ENCODE results near the gene AURKB. TPM values are rescaled to one million over a fixed set of nuclear protein-coding genes. Genes with fewer than 3 reads are reported as not detected.

AURKB gene
- total and polyA plus RNA-seq, 2 of the 13 experiments (the other 11 are each of a cell fraction or from before 2014, with no cell fraction given) = 29.5 to 75.3 TPM

DNA sequence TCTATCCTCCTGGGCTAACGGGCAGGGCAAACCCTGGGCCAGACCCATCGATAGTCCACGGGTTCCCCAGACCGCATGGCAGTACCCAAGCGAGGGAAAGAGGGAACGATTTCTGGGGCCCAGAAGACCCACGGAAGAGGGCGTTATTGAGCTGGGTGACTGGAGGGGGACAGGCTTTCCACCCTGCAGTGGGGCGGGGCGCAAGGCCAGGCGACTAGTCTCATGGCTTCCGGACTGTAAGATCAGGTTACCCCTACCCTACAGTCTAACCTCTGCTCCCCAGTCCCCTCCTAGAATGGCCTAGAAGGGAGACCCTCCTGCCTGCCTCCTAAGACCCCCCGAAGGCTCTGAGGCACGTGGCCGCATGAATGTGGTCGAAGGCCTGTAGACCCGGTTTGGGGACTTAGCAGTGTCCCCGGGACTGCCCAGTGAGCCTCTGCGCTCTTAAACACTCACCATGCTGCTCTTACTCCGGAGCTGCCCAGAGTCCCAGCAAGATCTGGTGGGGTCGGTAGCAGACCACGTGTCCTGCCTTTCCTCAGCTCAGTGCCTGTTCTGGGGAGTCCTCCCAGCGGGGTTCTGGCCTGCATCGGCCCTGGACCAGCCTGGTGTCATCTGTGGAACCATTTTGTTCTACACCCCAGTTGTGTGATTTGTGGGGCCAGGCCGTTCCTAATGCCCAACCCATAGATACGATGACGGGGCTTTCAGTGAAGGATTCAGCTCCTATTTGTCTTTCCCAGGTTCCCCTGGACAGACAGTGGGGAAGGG, 13.2 kb upstream of the AURKB start (continued):
- TF ChIP-seq, protein P1, sequence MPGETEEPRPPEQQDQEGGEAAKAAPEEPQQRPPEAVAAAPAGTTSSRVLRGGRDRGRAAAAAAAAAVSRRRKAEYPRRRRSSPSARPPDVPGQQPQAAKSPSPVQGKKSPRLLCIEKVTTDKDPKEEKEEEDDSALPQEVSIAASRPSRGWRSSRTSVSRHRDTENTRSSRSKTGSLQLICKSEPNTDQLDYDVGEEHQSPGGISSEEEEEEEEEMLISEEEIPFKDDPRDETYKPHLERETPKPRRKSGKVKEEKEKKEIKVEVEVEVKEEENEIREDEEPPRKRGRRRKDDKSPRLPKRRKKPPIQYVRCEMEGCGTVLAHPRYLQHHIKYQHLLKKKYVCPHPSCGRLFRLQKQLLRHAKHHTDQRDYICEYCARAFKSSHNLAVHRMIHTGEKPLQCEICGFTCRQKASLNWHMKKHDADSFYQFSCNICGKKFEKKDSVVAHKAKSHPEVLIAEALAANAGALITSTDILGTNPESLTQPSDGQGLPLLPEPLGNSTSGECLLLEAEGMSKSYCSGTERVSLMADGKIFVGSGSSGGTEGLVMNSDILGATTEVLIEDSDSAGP (CRISPR knock-in tag; IDR thresholded peaks at IDR 0.05; ENCODE audit: borderline replicate concordance) = peak; percentile 64; the same call in 1 of the 2 replicates
- TF ChIP-seq SALL2 (CRISPR knock-in tag; IDR thresholded peaks at IDR 0.05) = 0 out of 2 replicates have a peak, but pooled peaks have one; percentile 15
- TF ChIP-seq, protein P2, sequence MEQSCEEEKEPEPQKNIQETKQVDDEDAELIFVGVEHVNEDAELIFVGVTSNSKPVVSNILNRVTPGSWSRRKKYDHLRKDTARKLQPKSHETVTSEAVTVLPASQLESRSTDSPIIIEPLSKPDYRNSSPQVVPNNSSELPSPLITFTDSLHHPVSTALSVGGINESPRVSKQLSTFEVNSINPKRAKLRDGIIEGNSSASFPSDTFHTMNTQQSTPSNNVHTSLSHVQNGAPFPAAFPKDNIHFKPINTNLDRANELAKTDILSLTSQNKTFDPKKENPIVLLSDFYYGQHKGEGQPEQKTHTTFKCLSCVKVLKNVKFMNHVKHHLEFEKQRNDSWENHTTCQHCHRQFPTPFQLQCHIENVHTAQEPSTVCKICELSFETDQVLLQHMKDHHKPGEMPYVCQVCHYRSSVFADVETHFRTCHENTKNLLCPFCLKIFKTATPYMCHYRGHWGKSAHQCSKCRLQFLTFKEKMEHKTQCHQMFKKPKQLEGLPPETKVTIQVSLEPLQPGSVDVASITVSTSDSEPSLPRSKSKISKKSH (CRISPR knock-in tag; IDR thresholded peaks at IDR 0.05; ENCODE audit: borderline replicate concordance) = 0 out of 2 replicates have a peak, but pooled peaks have one; percentile 3
- TF ChIP-seq MXD4 (CRISPR knock-in tag; IDR thresholded peaks at IDR 0.05) = no peak; the same call in 1 of the 2 replicates
- TF ChIP-seq ZNF816 (CRISPR knock-in tag; IDR thresholded peaks at IDR 0.05; ENCODE audit: borderline replicate concordance) = 0 out of 2 replicates have a peak, but pooled peaks have one; percentile 31
- no peak for TF ChIP-seq CHD4 (IDR thresholded peaks at IDR 0.05; ENCODE audit: borderline replicate concordance, low read length)
- no peak for TF ChIP-seq TBL1XR1 (IDR thresholded peaks at IDR 0.05; ENCODE audit: borderline replicate concordance, low read length, partially characterized antibody)
- TF ChIP-seq, protein P3, sequence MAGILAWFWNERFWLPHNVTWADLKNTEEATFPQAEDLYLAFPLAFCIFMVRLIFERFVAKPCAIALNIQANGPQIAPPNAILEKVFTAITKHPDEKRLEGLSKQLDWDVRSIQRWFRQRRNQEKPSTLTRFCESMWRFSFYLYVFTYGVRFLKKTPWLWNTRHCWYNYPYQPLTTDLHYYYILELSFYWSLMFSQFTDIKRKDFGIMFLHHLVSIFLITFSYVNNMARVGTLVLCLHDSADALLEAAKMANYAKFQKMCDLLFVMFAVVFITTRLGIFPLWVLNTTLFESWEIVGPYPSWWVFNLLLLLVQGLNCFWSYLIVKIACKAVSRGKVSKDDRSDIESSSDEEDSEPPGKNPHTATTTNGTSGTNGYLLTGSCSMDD (CRISPR knock-in tag; IDR thresholded peaks at IDR 0.05) = no peak
- TF ChIP-seq ZNF605 (CRISPR knock-in tag; IDR thresholded peaks at IDR 0.05) = 0 out of 2 replicates have a peak, but pooled peaks have one; percentile 18
- 0 out of 2 replicates have a peak, but pooled peaks have one; percentile 80 for TF ChIP-seq ZNF572 (CRISPR knock-in tag; IDR thresholded peaks at IDR 0.05)
- TF ChIP-seq GTF3A (CRISPR knock-in tag; conservative IDR thresholded peaks at IDR 0.05) = peak; percentile 85; the same call in 1 of the 2 replicates
- TF ChIP-seq, protein P4, sequence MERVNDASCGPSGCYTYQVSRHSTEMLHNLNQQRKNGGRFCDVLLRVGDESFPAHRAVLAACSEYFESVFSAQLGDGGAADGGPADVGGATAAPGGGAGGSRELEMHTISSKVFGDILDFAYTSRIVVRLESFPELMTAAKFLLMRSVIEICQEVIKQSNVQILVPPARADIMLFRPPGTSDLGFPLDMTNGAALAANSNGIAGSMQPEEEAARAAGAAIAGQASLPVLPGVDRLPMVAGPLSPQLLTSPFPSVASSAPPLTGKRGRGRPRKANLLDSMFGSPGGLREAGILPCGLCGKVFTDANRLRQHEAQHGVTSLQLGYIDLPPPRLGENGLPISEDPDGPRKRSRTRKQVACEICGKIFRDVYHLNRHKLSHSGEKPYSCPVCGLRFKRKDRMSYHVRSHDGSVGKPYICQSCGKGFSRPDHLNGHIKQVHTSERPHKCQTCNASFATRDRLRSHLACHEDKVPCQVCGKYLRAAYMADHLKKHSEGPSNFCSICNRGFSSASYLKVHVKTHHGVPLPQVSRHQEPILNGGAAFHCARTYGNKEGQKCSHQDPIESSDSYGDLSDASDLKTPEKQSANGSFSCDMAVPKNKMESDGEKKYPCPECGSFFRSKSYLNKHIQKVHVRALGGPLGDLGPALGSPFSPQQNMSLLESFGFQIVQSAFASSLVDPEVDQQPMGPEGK (CRISPR knock-in tag; IDR thresholded peaks at IDR 0.05) = peak; percentile 53
- no peak; the same call in 1 of the 2 replicates for TF ChIP-seq ZNF788 (CRISPR knock-in tag; IDR thresholded peaks at IDR 0.05; ENCODE audit: borderline replicate concordance)
- TF ChIP-seq NR2F6 (IDR thresholded peaks at IDR 0.05) = no peak
- peak; percentile 39; the same call in 1 of the 2 replicates for TF ChIP-seq NR2F6 (CRISPR knock-in tag; IDR thresholded peaks at IDR 0.05)
- TF ChIP-seq, protein P5, sequence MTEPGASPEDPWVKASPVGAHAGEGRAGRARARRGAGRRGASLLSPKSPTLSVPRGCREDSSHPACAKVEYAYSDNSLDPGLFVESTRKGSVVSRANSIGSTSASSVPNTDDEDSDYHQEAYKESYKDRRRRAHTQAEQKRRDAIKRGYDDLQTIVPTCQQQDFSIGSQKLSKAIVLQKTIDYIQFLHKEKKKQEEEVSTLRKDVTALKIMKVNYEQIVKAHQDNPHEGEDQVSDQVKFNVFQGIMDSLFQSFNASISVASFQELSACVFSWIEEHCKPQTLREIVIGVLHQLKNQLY (CRISPR knock-in tag; IDR thresholded peaks at IDR 0.05) = peak; percentile 15; the same call in 1 of the 2 replicates
- peak; percentile 74 for TF ChIP-seq ZNF746 (CRISPR knock-in tag; IDR thresholded peaks at IDR 0.05)
- 0 out of 2 replicates have a peak, but pooled peaks have one; percentile 28 for TF ChIP-seq SATB2 (CRISPR knock-in tag; IDR thresholded peaks at IDR 0.05)
- TF ChIP-seq ZNF274 (CRISPR knock-in tag; IDR thresholded peaks at IDR 0.05) = 0 out of 2 replicates have a peak, but pooled peaks have one; percentile 13
- TF ChIP-seq ZBTB8A (CRISPR knock-in tag; IDR thresholded peaks at IDR 0.05; ENCODE audit: borderline replicate concordance, low read depth) = no peak
- no peak; the same call in 1 of the 2 replicates for TF ChIP-seq GATAD1 (CRISPR knock-in tag; IDR thresholded peaks at IDR 0.05)
- TF ChIP-seq RAD51 (IDR thresholded peaks at IDR 0.05; ENCODE audit: borderline replicate concordance) = no peak
- TF ChIP-seq NFRKB (IDR thresholded peaks at IDR 0.05) = no peak

Data from HepG2 (cell line).